Measurements from ENCODE around the gene KIAA1549.
"Not testable (repeated sequence)": the region's sequence is repeated elsewhere in the genome, so short reads cannot be mapped to it uniquely, and the experiment has no call there.

GRCh38 chr7:138940602-138941001 lies 40.6 kb downstream of the KIAA1549 start:
- TF ChIP-seq EP300, CTCF (IDR thresholded peaks at IDR 0.05): not testable (repeated sequence)

All from gastroesophageal sphincter (tissue), 3 donors.